Measurements from ENCODE around the gene SARNP.

The SARNP gene

DNA sequence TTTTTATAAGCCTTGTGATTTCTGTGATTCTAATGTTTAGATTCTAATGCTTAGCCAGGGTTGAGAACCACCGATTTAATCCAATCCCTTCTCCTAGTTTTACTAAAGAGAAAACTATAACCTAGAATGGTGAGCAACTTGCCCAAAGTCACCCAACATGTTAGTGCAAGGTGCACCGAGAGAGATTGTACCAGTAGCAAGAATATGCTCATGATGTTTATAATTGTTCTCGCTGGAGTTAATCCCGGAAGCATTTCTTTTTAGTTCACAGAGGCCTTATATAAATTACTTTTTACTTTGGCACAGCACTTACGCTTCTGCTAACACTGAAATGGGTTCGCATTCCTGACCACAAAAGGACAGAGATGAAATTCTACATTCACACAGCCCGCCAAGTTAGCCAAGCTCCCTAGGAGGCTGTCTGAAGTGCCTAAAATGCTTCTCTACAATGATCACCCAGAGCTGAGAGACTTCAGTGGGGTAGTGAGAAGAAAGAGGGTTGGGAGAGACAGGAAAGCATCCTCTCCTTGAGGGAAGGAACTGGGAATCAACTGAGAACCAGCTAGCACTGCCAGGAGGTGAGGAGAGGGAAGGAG lies 102.3 kb downstream of the SARNP start:
- no peaks in the 10 kb centered on the region for H3K36me3 ChIP-seq (replicated peaks)
- TF ChIP-seq, protein P1, sequence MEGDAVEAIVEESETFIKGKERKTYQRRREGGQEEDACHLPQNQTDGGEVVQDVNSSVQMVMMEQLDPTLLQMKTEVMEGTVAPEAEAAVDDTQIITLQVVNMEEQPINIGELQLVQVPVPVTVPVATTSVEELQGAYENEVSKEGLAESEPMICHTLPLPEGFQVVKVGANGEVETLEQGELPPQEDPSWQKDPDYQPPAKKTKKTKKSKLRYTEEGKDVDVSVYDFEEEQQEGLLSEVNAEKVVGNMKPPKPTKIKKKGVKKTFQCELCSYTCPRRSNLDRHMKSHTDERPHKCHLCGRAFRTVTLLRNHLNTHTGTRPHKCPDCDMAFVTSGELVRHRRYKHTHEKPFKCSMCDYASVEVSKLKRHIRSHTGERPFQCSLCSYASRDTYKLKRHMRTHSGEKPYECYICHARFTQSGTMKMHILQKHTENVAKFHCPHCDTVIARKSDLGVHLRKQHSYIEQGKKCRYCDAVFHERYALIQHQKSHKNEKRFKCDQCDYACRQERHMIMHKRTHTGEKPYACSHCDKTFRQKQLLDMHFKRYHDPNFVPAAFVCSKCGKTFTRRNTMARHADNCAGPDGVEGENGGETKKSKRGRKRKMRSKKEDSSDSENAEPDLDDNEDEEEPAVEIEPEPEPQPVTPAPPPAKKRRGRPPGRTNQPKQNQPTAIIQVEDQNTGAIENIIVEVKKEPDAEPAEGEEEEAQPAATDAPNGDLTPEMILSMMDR (IDR thresholded peaks at IDR 0.05; ENCODE audit: low read depth, low read length, missing control alignments), result no peak
- peak overlapping the region; percentile 78 for H3K27ac ChIP-seq
- peaks cover 1% of the 10 kb centered on the region for H3K27me3 ChIP-seq (replicated peaks)
- DNase-seq, result no peak
- peak overlapping the region; percentile 79 for H3K4me3 ChIP-seq (ENCODE audit: low read depth, low read length)
- in situ Hi-C loops (cut with HindIII; ENCODE audit: low pct_ligation_motif_present, low sequenced_read_pairs), result no loop called here

DNA sequence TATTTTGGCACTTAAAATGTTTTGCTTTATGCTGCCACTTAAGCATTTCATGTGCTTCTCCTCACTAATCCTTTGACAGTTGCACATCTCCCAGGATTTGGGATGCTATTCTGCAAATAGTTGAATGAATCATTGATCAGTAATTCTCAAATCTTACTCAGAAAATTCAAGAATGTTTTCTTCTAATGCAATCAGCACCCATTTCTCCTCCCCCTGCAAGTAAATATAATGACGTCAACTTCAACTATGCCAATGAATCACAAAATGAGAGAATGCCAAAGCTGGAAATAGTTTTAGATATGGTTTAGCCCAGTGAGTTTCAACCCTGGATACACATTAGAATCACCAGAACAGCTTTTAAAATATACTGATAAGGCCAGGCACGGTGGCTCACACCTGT lies 103.8 kb downstream of the SARNP start:
- in situ Hi-C loops (cut with HindIII; ENCODE audit: low pct_ligation_motif_present, low sequenced_read_pairs), result no loop called here
- TF ChIP-seq, protein P1 (IDR thresholded peaks at IDR 0.05; ENCODE audit: low read depth, low read length, missing control alignments), result no peak
- DNase-seq, result peak; percentile 45
- Histone ChIP-seq H3K27me3 (replicated peaks) (peaks cover 6% of the 10 kb centered on the region), H3K4me3 (ENCODE audit: low read depth, low read length) (no peak overlapping the region), H3K36me3 (replicated peaks) (no peaks in the 10 kb centered on the region), H3K27ac (peak overlapping the region; percentile 17)

DNA sequence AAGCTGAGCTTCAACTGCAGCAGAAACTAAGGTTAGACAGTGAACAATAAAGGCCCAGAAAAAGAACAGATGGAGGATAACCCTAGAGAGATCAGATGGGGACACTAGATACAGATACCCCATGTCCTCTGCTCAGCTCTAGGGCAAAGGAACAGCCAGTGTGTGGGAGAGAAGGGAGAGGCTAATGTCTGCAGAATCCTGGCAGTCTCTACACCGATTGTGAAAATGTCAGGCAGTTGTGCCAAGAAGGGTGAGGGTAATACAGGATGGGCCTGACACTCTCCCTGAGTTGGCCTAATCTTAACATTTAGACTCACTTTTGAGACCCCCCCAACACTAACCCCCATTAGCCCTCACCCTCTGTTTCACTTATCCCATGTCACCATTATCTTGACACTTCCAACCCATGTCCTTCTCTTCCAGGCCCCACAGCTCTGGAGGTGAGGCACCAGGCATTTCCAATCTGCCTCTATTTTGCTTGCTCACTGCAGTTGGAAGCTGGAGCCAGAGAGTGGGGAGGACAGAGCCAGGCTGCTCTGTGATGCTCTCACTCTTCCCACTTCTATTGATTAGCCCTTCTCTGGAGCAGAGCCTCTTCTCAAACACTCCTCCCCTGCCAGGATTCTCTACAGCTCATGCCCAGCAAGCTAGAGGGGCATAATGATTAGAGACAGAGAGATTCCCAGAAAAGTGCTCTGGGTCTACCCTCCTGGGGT lies 104.7 kb downstream of the SARNP start:
- no peak overlapping the region for H3K27ac ChIP-seq
- H3K4me3 ChIP-seq (ENCODE audit: low read depth, low read length), result no peak overlapping the region
- DNase-seq, result no peak
- TF ChIP-seq, protein P1 (IDR thresholded peaks at IDR 0.05; ENCODE audit: low read depth, low read length, missing control alignments), result no peak
- no peaks in the 10 kb centered on the region for H3K36me3 ChIP-seq (replicated peaks)
- peaks cover 6% of the 10 kb centered on the region for H3K27me3 ChIP-seq (replicated peaks)
- in situ Hi-C loops (cut with HindIII; ENCODE audit: low pct_ligation_motif_present, low sequenced_read_pairs), result no loop called here

DNA sequence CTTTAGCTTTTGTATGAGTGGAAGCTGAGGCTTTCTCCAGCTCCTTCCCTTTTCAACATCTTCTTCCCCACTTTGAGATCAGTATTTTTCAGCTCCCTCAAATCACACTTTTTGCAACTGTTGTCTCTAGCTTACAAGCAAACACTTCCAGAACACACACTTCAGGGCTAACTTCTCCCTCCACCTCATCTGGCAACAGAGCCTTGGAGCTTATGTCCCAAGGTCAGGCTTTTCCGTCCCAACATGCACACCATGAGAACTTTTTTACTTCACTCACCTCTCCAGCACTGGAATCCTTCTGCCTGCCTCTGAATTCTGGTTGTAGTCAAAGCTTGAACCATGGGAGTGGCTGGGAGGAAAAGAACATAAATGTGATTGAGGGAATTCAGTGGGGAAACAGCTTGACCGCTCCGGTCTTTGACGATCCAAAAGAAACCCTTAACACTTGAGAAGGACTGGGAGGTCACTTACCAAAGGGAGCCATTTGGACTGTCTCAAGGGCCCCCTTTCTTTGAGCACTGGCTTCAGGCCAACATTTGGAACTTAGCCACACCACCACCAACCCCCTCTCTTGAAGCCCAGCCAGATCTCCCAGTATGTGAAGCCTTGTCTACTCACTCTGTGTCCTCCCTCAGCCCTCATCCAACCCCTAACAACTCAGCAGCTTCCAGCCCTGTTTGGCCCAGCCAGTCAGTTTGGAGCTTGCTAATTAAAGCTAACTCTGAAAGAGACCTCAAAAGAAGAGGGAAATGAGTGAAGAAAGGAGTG lies 105.6 kb downstream of the SARNP start:
- H3K4me3 ChIP-seq (ENCODE audit: low read depth, low read length), result no peak overlapping the region
- peaks cover 10% of the 10 kb centered on the region for H3K27me3 ChIP-seq (replicated peaks)
- no peak for DNase-seq
- TF ChIP-seq, protein P1 (IDR thresholded peaks at IDR 0.05; ENCODE audit: low read depth, low read length, missing control alignments), result no peak
- H3K27ac ChIP-seq, result no peak overlapping the region
- in situ Hi-C loops (cut with HindIII; ENCODE audit: low pct_ligation_motif_present, low sequenced_read_pairs), result no loop called here
- no peaks in the 10 kb centered on the region for H3K36me3 ChIP-seq (replicated peaks)

DNA sequence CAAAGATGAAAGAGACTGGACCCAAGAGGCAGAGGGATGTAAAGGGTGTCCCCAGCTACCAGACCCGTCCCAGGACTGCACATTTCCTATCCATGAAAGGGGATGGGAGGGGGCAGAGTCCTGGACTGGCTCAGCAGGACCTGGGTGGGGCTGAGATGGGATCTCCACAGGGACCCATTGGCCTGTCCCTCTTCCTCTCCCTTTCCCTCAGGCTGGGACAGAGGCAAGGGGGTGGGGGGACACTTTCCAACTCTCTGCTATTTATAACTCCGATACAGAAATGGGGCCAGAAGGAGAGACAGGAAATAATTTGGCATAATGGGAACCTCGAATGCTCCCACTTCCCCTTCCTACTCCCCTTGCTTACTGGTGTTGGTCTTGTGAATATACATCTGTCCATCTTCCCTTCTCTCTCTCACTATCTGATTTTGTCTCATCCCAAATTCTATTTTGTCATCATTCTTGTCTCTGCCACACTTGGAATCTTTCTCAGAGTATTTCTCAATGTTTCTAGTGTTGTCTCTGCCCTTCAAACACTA lies 108.8 kb downstream of the SARNP start:
- peaks cover 14% of the 10 kb centered on the region for H3K27me3 ChIP-seq (replicated peaks)
- TF ChIP-seq, protein P1 (IDR thresholded peaks at IDR 0.05; ENCODE audit: low read depth, low read length, missing control alignments), result no peak
- H3K36me3 ChIP-seq (replicated peaks), result no peaks in the 10 kb centered on the region
- H3K27ac ChIP-seq, result no peak overlapping the region
- in situ Hi-C loops (cut with HindIII; ENCODE audit: low pct_ligation_motif_present, low sequenced_read_pairs), result no loop called here
- no peak overlapping the region for H3K4me3 ChIP-seq (ENCODE audit: low read depth, low read length)
- no peak for DNase-seq

All from brain microvascular endothelial cell (primary cell).